OCI-LY1 (cell line): Measurements from ENCODE around the gene FOS.

Experiments
- CTCF ChIP-seq: fragments of 200-600 bp; sonication (generic), shearing (Covaris generic); IDR thresholded peaks from 2 replicates; pipeline ENCODE4 v1.5.1; 2017; ENCODE audit warnings: mild to moderate bottlenecking, antibody characterized with exemption, low read length, moderate library complexity, mixed read lengths
- EZH2 ChIP-seq: fragments of 200-600 bp; sonication (generic), shearing (Covaris generic); IDR thresholded peaks from 2 replicates; pipeline ENCODE4 v1.8.0; 2017; ENCODE audit warnings: borderline replicate concordance, mixed run types, mild to moderate bottlenecking, antibody characterized with exemption, low read length, moderate library complexity, mixed read lengths

DNA sequence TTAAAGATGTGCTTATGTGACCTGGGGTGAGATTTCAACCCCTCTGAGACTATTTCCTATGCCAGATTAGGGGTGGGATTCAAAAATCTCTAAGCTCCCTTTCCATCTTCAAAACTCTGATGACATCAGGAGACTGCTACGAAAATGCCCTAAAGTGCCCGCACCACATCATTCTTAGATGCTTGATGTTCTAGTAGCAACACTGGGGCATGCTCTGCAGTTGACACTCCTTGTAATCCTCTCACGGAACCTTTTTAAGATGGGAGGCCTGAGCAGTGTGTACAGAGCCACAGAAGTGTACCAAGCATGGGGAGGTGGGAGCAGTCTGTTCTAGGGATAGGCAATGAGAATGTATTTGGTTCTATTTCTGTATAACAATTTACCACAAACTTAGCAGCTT lies 12.2 kb downstream of the FOS start:
- no peak for TF ChIP-seq CTCF
- TF ChIP-seq EZH2: no peak
